COLO829 (cell line): ENCODE data around the gene EIF4G3.
A peak's percentile ranks its signal among the peaks of the same experiment; 100 is the strongest.
"Not testable (repeated sequence)": the region's sequence is repeated elsewhere in the genome, so short reads cannot be mapped to it uniquely, and the experiment has no call there.

Source experiments
- DNase-seq: peaks from one replicate; pipeline ENCODE4 v3.0.0; 2012; ENCODE audit warnings: low spot score

The EIF4G3 gene

DNA sequence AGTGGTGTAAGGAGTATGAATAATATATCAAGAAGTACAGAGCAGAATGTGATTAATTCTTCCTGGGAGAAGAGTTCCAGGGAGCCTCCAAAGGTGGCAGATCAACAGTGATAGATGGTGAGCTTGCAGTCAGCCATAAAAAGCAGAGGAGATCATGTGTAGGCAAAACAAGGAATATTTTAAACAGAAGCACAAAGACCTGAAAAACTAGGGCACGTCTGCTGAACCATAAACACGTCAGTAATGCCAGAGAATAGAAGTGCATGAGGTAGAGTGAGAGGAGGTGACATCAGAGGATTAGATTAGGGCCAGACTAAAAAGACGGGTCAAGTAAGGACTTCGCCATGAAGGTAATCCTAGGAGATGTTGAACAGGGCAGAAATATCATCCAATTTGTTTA is 151.8 kb downstream of the EIF4G3 start:
- DNase-seq: no peak

DNA sequence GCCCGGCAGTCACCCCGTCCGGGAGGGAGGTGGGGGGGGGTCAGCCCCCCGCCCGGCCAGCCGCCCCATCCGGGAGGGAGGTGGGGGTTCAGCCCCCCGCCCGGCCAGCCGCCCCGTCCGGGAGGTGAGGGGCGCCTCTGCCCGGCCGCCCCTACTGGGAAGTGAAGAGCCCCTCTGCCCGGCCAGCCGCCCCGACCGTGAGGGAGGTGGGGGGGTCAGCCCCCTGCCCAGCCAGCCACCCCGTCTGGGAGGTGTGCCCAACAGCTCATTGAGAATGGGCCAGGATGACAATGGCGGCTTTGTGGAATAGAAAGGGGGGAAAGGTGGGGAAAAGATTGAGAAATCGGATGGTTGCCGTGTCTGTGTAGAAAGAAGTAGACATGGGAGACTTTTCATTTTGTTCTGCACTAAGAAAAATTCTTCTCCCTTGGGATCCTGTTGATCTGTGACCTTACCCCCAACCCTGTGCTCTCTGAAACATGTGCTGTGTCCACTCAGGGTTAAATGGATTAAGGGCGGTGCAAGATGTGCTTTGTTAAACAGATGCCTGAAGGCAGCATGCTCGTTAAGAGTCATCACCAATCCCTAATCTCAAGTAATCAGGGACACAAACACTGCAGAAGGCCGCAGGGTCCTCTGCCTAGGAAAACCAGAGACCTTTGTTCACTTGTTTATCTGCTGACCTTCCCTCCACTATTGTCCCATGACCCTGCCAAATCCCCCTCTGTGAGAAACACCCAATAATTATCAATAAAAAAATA is 152.4 kb downstream of the EIF4G3 start:
- not testable (repeated sequence) for DNase-seq

DNA sequence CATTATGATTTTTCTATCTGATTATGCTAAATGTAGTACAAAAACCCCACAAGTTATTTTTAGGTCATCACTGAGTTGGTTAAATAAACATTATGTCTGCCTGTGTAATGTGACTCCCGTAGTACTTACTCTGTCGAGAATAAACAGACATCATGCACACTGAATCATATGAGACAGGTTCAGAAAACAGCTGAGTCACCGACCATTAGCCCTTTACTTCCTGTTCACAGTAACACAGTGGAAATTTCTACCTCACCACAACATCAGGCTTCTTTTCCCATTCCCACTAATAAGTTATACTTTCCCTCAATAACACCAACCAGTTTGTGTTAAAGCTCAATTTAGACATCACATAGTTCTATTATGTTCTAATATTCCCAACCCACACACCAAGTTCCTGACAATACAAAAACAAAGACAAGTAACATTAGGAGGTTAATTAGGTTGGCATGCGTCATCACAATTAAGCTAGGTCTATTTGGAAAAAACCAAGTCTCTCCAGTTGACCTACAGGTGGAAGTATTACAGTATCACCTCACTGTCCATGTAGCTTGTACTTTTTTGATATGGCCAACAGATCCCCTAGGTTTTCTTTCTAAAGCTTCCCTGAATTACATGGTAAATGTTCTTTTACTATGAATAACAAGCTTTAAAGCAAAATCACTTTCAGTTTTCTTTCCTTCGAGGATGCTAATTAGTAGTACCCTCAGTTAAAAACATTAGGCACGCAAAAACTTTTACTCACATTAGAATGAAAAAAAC is 154.2 kb downstream of the EIF4G3 start:
- peak; percentile 72 for DNase-seq

DNA sequence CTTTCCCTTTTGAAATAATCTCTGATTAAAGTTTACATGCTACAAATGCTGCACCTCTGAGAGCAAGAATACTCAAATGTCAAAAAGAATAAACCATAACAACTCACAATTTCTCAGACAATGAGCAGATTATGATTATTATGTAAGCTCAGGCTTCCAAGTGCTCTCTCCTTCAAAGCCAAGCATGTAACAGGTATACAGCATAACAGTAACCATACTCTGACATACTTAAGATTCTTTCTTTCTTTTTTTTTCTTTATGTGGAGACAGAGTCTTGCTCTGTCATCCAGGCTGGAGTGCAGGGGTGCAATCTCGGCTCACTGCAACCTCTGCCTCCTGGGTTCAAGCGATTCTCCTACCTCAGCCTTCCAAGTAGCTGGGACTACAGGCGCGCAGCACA is 155.4 kb downstream of the EIF4G3 start:
- no peak for DNase-seq

DNA sequence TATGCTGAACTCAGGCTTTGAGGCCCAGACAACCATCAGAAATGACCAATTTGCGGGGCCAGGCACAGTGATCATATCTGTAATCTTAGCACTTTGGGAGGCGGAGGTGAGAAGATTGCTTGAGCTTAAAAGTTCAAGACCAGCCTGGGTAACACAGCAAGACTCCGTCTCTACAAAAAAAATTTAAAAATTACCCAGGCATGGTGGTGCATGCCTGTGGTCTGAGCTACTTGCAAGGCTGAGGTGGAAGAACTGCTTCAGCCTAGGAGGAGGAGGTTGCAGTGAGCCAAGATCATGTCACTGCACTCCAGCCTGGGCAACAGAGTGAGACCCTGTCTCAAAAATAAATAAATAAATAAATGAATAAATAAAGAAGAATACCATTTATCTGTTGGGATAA is 156.5 kb downstream of the EIF4G3 start:
- DNase-seq: no peak

DNA sequence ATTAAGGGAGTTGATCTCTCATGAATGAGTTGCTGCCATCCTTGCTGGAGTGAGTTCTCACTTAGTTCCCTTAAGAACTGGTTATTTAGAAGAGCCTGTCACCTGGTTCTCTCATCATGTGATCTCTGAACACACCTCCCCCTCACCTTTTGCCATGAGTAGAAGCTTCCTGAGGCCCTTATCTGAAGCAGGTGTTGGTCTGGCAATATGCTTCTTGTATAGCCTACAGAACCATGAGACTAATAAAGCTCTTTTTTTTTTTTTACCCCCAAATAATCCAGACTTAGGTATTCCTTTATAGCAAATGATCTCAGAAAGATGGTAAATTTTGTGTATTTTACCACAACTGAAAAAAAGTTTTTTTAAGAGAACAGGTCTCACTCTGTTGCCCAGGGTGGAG is 158.0 kb downstream of the EIF4G3 start:
- DNase-seq: no peak

DNA sequence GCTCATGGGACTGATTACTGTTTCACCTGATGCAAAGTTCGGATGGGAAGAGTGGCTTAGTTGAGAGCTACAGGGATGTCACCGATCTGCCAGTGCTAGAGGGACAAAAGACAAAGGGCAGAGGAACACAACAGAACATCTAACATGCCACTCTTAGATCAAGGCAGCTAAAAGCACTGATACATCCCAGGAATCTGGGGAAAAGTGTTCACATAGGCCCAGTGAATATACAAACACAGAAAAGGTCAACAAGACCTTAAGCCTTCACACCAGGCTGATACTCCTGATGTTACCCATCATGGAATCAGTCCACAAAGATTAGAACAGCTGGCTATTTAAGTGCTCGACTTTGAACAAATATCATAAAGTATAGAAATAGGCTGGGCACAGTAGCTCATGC is 163.2 kb downstream of the EIF4G3 start:
- no peak for DNase-seq

DNA sequence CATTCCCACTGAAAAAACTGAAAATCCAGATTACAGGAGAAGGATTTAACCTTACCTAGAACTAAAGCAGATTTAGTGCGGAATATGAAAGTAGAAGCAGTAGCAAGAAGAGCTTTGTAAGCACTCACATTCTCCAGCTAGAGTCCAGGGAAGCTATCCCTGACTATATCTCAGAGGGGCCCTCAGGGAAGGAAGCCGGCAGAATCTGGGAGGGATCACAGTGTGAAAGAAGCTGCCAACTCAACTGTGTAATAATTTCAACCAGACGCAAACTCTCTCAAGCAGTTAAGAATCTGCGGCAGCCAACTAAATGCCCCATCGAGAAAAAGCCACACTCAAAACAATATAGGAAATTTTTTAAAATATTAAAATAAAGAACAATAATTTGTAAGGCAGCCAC is 163.8 kb downstream of the EIF4G3 start:
- no peak for DNase-seq

DNA sequence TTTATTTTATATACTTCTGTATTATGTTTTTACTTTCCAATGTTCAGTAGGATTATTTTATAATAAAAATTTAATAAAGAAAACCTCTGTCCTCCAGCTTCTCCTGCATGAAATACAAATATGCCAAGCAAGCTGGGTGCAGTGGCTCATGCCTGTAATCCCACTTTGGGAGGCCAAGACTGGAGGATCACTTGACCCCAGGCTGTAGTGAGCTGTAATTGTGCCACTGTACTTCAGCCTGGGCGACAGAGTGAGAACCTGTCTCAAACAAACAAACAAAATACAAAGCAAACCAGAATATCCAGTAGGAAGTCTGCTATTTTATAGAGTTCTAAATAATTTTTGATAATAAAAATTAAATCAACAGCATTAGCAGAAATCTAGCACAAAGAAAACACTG is 168.8 kb downstream of the EIF4G3 start:
- no peak for DNase-seq

DNA sequence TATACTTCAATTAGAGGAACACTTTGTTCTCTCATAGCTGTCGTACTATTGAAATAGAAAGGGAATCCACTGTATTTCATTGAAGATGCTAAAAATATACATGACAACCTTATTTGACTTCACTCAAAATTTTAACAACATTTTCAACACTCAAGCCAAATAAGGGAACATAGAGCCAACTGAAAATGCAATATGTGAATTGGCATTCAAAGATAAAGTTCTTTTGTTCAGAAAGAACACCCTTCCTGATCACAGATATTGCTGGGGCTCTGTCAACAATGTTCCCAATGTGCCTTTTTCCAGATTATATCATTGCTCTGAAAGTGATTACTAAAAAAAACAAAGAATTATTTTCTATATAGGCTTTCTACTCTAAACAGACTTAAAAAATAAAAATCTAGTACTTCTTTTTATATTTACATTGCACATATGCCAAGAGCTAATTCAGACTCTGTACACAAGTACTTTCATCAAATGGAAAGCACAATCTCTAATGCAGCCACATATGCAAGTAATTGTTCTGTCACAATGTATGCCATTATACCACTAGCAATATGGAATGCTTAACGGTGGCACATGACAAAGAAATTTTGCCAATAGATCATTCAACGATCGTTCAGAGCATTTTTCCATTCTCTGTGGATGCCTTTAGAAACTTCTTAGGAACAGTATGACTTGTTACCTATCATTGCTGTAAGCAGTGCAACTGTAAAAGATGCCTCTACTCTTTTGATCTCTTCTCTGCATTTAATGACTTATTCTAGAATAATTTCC is 171.0 kb downstream of the EIF4G3 start:
- no peak for DNase-seq

DNA sequence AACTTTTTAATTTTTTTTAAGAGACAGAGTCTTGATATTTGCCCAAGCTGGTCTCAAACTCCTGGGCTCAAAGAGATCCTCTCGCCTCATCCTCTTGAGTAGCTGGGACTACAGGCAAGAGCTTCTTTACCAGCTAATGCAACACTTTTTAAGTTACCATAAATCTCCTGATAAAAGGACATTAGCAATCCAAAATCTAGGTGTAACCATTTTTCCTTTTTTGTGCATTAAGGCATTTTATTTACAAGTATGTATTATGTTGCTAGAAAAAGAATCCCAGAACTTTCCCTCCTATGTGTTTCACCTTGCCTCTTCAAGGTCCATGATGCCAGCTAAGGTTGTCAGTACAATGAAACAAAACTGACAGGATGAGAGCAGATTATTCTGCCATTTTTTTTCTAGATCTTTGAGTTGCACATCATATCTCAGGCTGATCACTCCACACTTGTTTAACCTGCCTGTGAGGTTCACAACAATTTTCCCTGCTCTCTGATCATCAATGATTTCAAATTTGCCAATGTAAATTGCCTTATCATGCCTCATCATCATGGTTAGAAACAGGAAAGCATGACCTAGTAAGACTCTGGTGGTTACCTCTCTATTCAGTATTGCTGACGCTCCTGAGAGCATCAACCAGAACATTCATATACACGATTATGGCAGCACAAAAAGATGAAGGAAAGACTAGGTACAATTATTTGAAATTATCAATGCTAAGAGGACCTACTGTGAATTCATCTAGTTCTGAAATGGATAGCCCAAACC is 173.2 kb downstream of the EIF4G3 start:
- no peak for DNase-seq

DNA sequence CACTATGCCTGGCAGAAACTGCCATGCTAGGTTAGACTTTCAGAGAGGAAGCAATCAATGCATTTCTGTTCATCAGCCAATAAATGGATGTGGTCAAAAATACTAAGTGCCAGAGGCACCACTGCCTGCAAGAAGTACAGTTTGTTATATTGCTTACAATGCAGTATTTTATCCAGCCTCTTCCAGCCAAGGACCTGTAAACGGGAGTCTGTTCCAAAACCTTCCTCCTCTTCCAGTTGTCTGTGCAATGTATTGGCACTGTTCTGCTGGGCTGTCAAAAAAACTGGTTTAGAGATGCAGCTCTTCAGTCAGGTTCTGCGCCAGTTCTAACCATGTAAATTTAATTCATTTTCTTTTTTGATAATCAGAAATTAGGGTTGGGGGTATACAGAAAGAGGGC is 175.7 kb downstream of the EIF4G3 start:
- DNase-seq: no peak

DNA sequence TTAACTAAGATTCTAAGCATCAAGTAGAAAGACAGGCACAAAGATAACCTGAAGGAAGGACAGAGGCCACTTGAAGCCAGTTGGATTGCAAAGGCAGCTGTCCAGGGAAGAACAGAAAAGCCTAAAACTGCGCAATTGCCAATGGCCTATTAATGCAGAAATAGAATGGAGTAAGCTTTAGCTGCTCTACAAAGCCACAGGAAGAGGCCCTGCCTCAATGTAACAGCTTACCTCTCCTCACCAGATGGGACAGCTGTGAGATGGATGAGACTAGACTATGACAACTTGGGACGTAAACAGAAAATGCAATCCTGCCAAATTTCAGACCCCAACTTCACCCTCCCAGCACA is 176.5 kb downstream of the EIF4G3 start:
- no peak for DNase-seq

DNA sequence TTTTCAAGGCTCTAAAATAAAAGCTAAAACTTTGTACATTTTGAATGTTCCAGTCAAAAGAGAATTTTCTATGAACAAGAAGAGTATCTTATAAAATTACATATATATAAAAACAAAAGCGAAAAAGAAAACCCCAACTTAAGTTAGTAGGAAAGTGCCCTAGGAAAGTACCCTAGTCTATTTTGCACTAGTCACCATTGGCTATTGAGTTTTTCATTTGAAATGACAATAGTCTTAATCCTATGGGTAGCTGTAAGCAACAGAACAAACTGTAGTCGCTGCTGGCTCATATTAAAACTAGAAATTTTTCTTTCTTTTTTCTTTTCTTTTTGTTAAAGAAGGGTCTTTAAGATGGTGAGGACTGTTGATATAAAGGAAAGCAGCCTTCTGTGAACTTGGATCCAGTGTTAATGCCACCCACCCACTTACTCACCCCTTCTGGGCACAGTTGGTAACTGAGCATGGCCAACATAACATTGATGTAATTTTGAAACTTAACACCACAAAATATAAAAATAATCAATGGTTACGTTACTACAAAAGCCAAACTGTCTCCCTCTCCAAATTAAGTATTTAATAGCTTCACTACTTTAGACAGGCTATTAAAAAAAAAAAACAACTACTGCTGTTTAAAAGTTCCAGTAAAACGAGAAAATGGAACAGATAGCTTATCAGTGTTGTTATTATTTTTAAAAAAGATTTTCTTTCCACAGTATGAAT is 177.0 kb downstream of the EIF4G3 start:
- no peak for DNase-seq

DNA sequence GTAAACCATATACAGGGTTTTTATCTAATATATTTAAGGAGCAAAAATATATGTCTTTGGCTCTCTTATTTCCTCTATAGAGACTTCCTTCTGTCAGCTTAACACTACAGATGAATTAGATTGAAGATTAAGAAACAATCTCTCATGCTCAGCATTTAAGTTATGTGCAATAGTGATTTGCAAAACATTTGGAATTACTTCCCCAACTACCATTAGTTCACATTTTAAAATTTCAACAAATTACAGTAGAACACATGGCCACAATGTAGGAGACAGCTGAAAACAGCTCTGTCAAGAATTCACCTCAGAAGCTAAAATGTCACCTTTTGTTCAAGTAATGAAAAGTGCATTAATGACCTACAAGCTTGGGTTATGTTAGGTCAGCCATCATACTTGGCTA is 177.9 kb downstream of the EIF4G3 start:
- DNase-seq: no peak

DNA sequence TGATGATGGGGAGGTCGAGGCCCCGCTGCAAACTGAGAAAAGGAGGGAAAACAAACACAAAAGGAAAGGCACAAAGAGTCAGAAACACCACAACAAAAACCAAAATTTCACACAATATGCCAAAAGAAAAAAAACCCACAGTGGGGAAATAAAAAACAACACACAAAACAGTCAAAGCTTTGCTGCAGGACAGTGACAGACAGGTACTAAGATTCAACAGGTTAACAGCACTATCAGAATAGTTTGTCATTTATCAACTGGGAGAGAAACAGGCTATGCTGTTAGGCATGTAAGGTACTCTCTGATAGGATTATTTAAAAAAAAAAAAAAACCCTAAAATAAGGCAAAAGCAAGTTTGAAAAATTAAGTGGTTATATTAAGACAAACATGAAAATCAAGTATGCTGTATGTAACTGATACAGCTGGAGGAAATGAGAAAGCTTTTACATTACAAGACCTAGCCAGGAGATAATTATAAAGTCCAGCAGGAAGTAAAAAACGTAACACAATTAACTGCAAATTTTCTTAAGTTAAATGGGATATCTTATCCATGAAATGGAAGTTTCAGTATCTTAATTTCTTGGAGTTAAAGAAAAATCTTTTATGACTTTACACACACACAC is 179.0 kb downstream of the EIF4G3 start:
- DNase-seq: no peak

DNA sequence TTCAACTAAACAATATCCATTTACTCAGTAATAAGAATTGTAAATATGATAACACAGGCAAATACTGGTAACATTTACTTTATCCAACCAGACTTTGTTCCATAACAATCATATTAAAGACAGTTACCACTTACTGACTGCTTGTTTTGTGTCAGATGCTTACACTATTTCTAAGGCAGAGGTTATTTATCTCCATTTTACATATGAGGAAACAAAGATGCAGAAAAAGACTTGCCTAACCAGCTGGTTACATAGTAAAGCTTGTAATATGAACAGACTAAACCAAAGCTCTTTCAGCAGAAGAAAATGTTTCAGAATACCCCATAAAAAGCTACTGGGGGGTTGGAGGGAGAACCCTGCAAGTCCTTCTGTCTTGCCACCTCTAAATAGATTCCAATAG is 180.1 kb downstream of the EIF4G3 start:
- no peak for DNase-seq

DNA sequence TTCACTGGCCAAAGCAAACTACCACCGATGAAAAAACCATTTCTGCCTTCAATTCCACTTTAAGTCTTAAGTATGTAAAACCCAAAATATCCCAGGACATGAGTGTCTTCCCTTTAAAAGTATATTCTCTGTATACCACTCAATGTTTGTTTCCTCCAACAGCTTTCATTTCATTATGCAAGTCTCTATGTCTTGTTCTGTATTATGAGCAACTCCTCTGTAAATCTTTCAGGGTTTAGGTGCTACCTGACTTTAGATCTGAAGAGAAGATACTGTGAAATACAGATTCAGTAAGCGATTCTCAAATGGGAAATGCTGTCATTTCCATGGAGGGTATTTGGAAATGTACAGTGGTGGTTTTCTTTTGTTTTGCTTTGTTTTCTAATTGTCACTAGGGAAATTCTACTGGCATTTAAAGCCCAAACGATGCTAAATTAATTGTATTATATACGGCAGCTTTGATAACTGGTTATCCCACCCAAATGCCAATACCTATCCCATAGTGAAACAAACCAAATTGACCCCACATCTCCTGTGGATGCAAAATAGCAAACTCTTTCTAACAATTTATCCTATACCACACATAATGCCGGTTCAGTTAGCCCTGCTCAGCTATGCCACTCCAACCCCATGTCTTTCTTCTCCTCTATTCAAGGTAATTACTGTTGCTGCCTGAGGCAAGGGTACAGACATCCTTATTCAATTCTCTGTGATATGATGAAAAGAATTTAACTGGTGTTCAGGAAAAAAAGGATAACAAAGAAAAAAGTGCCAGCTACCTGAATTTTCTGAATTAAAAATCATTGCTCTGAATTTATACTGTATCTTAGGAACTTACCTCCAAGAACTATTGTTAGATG is 182.8 kb downstream of the EIF4G3 start:
- DNase-seq: no peak

DNA sequence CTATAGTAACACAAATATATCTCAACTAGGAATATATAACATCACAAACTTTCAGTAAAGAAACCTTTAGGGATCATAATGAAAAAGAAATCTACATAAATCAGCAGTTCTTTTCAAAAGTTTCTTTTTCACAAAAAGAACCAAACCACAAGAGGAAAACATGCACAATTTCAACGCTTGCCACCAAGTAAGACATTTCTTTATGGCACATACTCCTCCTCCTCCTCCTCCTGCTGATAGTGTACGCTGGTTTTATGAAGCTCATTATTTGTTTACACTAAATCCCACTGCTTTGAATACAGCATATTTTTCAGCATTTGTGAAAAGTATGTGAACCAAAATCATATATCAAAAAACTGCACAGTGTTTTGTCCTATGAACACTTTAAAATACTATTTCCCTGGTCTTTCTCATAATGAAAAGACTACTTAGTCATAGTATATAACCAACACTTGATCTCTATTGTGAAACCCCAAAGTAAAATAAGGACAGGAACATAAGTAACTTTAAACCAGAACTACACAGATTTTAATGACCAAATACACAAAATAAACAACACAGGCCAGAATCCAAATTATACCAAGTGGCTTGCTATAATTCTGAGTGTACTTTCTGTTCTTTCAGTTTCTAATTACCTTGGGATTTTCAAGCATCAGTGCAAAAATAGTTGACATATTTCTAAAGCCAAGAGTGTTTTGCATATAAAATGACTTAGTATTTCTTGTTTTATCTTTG is 184.2 kb downstream of the EIF4G3 start:
- no peak for DNase-seq

DNA sequence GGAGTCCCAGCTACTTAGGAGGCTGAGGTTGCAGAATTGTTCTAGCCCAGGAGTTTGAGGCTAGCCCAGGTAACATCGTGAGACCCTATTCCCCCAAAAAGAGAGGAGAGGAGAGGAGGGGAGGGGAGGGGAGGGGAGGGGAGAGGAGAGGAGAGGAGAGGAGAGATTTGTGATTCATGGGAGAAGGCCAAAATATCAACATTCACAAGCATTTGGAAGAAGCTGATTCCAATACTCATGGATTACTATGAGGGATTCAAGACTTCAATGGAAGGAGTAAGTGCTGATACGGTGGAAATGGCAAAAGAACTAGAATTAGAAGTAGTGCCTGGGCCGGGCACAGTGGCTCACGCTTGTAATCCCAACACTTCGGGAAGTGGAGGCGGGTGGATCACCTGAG is 187.8 kb downstream of the EIF4G3 start:
- DNase-seq: no peak
